Stimulated activated CD8-positive, alpha-beta memory T cell treated with anti-CD3 and anti-CD28 coated beads, Interleukin-15, amount 100 ng/mL, for 1 hour (primary cell): Measurements from ENCODE around the gene WFDC6.

Experiments
- DNase-seq: peaks from one replicate; pipeline ENCODE4 v3.0.0-alpha.2; 2020; ENCODE audit warnings: low read depth

WFDC6 gene

GRCh38 chr20:45515147-45515913 lies 24.0 kb downstream of the WFDC6 start, which contains the start of gene SPINT3:
Gene SPINT3, minus strand, starts transcription at chr20:45515622. Its CDS starts 14 bp downstream, at chr20:45515608.
- DNase-seq: no peak

GRCh38 chr20:45510242-45510862 lies 28.9 kb downstream of the WFDC6 start:
- no peak for DNase-seq

GRCh38 chr20:45509091-45509490 lies 30.2 kb downstream of the WFDC6 start:
- no peak for DNase-seq

- DNase-seq: no peak
Measured at GRCh38 chr20:45508068-45508886, 31.0 kb downstream of the WFDC6 start.

- DNase-seq: no peak
Measured at GRCh38 chr20:45507011-45507820, 32.1 kb downstream of the WFDC6 start.

GRCh38 chr20:45506398-45506797 lies 32.9 kb downstream of the WFDC6 start:
- DNase-seq: no peak

- DNase-seq: no peak
Measured at GRCh38 chr20:45503403-45503802, 35.9 kb downstream of the WFDC6 start.

- DNase-seq: no peak
Measured at GRCh38 chr20:45502561-45502960, 36.7 kb downstream of the WFDC6 start.

- DNase-seq: no peak
Measured at GRCh38 chr20:45501600-45501999, 37.7 kb downstream of the WFDC6 start.

GRCh38 chr20:45500022-45500421 lies 39.3 kb downstream of the WFDC6 start:
- no peak for DNase-seq

GRCh38 chr20:45497971-45498494 lies 41.2 kb downstream of the WFDC6 start:
- no peak for DNase-seq

GRCh38 chr20:45496166-45496565 lies 43.1 kb downstream of the WFDC6 start:
- DNase-seq: no peak

GRCh38 chr20:45495501-45495941 lies 43.8 kb downstream of the WFDC6 start:
- no peak for DNase-seq

- no peak for DNase-seq
Measured at GRCh38 chr20:45489083-45489531, 50.2 kb downstream of the WFDC6 start.

- DNase-seq: no peak
Measured at GRCh38 chr20:45487231-45487635, 52.0 kb downstream of the WFDC6 start.

GRCh38 chr20:45485388-45485787 lies 53.9 kb downstream of the WFDC6 start:
- no peak for DNase-seq

GRCh38 chr20:45484676-45485075 lies 54.6 kb downstream of the WFDC6 start:
- no peak for DNase-seq
